HG02759 (cell line): ENCODE results near the gene SMCO4.

Experiments used
- ATAC-seq: cut with Tn5 transposase; IDR thresholded peaks from one replicate; pipeline ENCODE4 v1.9.1; 2021; ENCODE audit warnings: mild to moderate bottlenecking, moderate library complexity; ENCODE audit not compliant: unreplicated experiment

Gene SMCO4

GRCh38 chr11:93560199-93560932 lies 17.2 kb upstream of the SMCO4 start:
- no peak for ATAC-seq

DNA sequence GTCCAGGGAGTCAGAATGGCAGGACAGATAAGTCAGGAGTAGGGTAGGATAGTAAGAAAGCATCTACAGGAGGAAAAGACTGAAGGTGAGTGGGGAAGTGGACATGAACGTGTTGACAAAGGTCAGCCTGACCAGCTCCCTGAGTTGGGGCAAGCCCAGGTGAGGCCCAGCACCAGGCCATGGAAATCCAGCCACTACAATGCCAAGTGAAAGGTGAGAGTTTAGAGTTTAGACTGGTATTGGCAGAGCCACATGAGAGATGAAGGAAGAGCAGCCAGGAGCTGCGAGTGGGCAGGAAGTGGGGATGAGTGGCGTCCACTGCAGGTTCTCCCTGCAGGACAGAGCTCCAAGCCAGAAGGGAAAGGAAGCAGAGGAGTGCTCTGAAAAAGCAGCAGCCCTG lies 16.5 kb upstream of the SMCO4 start:
- no peak for ATAC-seq

DNA sequence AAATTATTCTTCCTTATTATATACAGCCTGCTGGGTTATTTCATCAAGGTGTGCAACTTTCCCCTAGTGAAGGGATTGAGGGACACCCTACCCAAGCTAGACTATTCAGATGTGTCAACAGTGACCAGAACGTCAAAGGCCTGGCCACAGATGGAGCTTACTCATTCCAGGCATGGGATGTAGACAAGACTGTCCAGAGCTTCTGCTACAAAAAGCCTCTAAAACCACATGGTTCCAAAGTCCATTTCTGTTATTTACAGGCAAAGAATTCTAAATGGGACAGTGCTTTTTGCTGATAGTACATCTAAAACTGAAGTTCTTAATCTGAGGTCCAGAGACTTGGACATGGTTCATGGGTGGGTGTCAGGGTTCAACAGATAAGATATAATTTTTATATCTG lies 9.7 kb upstream of the SMCO4 start:
- no peak for ATAC-seq

DNA sequence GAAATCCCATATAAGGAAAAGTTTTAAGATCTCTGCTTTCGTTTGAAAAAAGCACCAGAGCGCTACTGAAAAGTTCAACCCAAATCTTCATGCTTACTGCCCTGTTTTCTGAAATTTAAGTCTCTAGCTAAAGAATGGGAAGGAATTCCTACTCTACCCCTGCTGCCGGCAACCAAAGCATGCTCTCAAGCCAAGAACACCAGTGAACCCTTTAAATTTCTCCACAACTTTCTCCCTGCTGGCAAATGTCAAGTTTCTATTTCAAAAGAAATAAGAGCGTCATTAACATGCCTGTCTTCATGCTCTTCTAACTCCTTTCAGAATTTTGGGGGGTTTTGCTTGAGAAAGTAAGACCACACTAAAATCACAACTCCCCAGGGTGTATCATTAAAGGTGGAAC lies 6.8 kb upstream of the SMCO4 start:
- ATAC-seq = no peak

DNA sequence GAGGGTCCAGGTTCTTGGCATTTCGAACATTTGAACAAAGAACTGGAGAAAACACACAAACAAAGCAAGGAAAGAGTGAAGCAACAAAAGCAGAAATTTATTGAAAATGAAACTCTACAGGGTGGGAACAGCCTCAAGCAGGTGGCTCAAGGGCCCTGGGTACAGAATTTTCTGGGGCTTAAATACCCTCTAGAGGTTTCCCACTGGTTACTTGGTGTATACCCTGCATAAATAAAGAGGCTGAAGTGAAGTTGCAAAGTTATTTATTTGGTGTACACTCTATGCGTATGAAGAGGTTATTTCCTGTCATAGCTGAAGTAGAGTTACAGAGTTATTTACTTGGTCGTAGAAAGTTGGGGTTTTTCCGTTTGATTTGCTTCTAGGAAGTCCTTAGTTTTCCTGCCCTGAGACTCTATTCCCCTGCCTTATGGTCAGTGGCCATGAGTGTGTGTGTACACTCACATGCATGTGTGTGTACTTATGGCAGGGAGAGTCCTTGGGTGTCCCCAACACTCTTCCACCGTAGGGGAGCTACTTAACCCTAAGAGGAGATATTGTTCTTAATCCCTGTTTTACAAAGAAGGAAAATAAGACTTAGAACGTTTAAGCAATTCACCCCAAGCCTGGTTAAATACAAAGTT lies 5.6 kb upstream of the SMCO4 start:
- peak; percentile 49 for ATAC-seq

DNA sequence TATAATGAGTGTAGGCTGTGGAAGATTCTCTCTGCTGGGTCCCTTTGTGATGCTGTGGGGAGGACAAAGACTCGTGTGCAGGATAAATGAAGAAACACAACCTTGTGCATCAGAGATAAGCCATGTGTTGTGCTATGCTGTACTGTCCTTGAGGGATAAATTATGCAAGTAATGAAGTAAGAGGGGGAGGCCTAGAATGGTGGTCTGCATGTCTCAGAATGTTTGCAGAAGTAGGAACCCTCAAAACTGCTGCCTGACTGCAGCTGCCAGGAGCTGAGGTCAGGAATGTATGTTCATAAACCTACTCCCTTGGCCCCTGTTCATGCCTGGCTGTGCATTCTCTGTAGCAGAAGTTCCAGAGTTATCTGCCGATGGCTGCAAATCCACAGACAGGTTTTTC lies 4.6 kb upstream of the SMCO4 start:
- ATAC-seq = no peak

DNA sequence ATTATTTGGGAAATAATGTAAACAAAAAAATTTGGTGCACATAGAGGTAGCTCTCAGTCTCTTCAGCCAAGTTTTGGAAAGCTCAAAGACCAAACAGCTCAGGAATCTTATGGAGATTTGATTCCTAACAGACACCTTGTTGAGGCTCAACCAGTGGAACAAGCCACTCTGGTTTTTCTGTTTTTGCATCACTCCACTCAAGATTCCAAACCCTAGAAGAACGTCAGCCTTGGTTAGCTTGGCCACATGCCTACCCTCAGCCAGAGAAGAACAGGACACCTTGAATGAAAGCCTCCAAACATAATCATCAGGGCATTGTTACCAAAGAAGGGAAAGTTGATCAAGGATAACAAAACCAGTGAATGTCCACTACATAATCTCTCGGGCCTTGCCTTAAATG lies 3.8 kb upstream of the SMCO4 start:
- no peak for ATAC-seq

GRCh38 chr11:93545566-93545965 lies 2.4 kb upstream of the SMCO4 start:
- no peak for ATAC-seq

DNA sequence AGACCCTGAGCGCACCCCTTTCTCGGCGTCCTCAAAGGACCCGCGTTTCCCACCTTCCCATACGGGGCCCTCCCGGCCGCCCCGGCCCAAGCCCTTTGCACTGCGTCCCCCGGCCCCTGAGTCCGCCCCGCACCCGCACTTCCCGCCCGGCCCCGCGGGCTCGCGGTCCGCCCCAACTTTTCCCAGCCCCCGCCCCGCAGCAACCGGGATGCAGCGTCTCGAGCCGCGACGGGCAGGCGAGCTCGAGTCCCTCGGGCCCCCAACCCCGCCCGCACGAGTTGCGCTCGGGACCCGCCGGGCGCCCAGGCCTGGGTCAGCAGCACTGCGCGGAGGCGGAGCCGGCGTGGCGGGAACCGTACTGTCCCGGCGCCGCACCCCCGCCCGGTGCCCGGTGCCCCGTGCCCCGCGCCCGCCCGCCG lies 371 bp downstream of the SMCO4 start:
- ATAC-seq = peak; percentile 46

DNA sequence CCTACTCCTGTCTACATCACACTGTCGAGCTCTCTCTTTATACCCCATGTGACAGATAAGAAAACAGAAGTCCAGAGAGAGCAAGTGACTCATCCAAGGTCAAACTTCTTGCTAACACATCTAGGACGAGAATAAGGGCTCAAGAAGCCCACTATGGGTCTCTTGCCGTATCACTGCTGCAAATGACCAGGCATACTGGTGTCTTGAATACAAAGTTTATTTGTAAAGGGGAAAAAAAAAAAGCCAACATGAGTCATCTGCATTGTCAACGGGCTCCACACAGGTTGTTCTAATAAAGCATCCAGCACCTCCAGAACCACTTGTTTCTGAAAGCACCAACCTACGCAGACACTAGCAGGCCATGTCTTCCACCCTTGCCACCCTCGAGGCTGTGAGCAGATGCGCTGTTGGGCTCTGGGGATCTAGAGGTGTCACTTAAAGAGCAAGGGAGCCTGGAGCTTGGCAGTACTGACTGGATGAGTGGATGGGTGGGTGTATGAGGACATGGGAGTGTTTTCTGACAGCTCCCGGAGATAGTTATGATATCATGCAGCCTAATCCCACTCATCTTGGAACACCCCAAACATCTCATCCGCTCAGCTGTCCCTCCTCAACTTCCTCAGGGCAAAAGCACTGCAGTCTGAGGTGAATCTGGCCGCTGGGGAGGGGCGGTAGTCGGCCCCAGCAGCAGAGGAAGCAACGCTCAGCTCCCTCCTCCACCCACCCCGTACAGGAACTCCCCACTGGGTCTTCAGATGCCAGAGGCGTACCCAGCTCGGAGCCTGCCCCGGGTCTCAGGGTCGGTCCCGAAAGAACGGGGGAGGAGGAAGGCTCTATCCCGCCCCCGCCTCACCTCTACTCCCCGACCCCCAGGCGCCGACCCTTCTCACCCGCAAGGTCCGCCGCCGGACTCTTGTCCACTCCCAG lies 1.0 kb downstream of the SMCO4 start:
- peak; percentile 64 for ATAC-seq

DNA sequence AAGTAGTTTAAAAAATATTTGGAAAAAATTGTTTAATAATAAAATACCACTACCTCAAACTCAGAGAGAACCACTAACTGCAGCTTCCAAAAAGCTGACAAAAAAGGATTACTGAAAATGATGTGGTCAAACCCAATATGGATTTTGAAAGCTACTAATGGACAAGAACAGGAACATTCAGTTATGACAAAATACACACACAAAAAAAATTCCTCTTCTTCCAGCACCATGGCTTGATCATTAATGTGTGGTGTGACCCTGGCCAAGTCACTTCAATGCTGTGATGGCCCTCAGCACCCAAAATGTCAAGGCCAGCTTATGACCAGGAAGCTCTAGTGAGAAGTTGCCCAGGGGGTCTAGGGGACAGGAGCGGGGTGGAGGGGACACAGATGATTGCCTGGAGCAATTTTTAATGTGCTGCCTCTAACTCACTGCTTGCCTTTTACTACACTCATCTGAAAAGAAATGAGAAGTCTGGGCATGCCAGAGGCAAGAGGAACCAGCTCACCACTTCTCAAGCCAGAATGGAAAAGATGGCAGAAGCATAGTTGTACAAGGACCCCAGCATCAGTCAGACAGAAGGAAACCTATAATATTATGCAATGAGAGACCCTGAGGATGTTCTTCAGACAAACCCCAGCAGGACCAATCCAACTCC lies 2.2 kb downstream of the SMCO4 start:
- ATAC-seq = no peak

- ATAC-seq = no peak
These were observed 2.9 kb downstream of the SMCO4 start for GRCh38 chr11:93540337-93540736.

DNA sequence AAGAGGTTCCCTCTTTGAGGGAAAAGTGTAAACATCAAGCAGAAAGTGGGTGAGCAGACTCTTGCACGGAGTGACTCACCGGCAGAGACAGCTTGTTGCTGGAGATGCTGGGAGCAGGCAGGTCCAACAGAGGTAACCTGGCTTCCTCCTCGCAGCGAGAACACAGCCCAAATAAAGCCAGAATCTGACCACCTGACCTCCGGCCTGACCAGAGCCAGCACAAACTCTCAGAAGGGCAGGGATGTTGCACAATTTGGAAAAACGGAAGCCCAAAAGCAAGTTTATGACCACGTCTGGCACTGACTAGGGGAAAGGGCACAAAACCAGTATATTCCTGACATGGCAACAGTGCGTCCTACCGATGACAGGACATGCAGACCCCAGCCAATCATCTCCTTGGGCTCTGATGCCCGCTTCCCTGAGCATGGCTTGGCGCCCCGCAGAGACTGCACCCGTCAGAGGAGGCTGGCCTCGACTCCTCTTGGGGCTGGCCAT lies 5.4 kb downstream of the SMCO4 start:
- no peak for ATAC-seq

GRCh38 chr11:93537049-93537448 lies 6.1 kb downstream of the SMCO4 start:
- no peak for ATAC-seq

DNA sequence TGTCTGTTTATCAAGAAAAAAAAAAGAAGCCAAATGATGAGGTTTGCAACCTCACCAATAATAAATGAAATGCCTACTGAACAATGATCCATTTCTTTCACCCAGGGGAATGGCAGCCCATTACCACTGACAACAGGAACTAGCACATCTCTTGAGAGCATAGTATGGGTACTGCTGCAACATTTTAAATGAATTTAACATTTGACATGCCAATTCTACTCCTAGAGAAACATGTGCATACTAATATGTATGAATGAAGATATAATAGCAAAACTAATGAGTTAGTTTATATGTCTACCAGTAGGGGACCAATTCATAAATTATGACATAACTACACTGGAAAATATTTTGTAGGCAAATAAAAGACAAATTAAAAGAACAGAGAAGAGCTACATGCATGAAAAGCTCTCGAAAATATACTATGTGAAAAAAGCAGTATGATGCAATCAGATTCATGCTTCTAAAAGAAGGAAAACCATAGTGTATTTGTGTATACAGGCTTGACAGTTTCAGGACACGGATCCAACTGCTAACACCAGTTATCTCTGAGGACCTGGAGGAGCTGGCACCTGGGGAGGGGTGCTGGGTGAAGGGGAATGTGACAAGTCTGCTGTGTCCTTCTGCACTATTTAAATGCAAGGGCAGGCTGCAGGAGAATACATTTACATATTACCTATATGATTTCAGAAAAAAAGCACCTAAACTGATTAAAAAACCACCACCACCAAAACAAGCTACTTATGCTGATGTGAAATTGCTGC lies 6.9 kb downstream of the SMCO4 start:
- ATAC-seq = peak; percentile 1

- peak; percentile 51 for ATAC-seq
These were observed 7.6 kb downstream of the SMCO4 start for GRCh38 chr11:93535578-93535977.

DNA sequence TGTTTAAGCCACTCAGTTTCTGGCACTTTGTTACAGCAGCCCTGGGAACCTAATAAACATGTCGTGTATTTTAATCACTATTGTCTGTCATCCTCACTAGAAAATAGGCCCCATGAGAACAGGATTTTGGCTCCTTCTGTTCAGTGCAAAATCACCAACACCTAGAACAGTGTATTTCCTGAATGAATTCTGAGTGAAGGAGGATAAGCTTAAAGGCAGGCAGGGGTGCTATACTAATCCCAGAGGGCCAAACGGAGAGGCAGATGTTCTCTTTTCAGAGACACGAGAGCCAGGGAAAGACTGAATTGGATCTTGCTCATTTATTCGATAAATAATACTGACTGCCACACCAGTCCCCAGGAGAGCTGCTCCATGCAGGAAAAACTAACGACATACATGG lies 10.4 kb downstream of the SMCO4 start:
- ATAC-seq = no peak

DNA sequence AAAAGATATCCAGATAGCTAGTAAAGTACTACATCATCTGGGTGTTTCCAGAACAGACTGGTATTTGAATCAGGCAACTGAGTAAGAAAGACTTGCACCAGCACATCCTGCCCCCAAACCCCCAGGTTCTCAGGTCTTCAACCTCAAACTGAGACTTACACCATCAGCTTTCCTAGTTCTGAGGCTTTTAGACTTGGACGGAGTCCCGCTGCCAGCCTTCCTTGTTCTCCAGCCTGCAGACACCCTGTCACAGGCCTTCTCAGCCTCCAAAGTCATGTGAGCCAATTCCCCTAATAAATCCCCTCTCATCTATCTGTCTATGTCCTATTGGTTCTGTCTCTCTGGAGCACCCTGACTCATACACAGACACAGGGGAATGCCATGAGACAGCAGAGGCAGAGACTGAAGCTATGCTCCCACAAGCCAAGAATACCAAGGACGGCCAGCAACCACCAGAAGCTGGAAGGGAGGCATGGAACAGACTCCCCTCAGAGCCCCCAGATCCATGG lies 10.9 kb downstream of the SMCO4 start:
- ATAC-seq = peak; percentile 38

DNA sequence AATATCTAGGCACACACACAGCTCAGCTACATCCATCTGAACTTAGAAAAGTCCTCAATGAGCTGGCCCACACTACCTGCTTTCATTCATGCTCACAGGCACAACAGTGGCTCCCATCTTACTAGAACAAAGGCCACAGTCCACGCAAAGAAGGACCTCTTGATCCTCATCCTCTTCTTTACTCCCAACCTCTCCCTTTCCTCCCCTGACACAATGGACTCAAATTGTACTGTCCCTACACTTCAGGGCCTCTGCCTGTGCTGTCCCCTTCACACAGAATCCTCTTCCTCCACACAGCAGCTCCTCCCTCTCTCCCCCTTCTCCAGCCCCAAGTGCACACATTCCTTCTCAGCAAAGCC lies 12.7 kb downstream of the SMCO4 start:
- ATAC-seq = no peak
